SK-N-SH (cell line): ENCODE measurements around the gene EIF5.
"Not testable (repeated sequence)": the region's sequence is repeated elsewhere in the genome, so short reads cannot be mapped to it uniquely, and the experiment has no call there.

ENCODE experiments used
- CTCF ChIP-seq: fragments of 200-600 bp; sonication (generic); IDR thresholded peaks from 2 replicates; pipeline ENCODE4 v1.6.1; 2017; ENCODE audit warnings: antibody characterized with exemption, mild to moderate bottlenecking, moderate library complexity
- PBX3 ChIP-seq: IDR thresholded peaks from 2 replicates; pipeline ENCODE4; 2012
- REST ChIP-seq: IDR thresholded peaks from 2 replicates; pipeline ENCODE4 v1.6.1; 2012; ENCODE audit warnings: mild to moderate bottlenecking, low read depth, low read length, moderate library complexity
- TEAD4 ChIP-seq: IDR thresholded peaks from 2 replicates; pipeline ENCODE4 v1.4.0; 2012; ENCODE audit warnings: mild to moderate bottlenecking, borderline replicate concordance; ENCODE audit not compliant: insufficient read depth

DNA sequence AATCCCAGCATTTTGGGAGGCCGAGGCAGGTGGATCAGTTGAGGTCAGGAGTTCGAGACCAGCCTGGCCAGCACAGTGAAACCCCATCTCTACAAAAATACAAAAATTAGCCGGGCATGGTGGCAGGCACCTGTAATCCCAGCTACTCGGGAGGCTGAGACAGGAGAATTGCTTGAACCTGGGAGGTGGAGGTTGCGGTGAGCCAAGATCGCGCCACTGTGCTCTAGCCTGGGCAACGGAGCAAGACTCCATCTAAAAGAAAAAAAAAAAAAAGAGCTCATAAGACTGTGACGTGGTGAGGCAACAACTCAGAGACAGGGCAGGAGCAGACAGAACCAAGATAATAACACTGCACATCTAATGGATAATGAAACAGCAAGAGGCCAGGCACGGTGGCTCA lies 23.5 kb downstream of the EIF5 start:
- not testable (repeated sequence) for TF ChIP-seq CTCF, TEAD4, REST, PBX3
